CD14-positive monocyte (primary cell): Measurements from ENCODE around the gene HIGD2B. TPM values are rescaled to one million over a fixed set of nuclear protein-coding genes. Genes with fewer than 3 reads are reported as not detected.
"Not testable (repeated sequence)": the region's sequence is repeated elsewhere in the genome, so short reads cannot be mapped to it uniquely, and the experiment has no call there.

ENCODE experiments used
- DNase-seq, 3 donors: peaks; one replicate each; pipeline ENCODE4 v3.0.0-alpha.2; 2011 to 2022
- H2AFZ ChIP-seq: 2 replicates; pipeline ENCODE4 v1.6.0; 2012; ENCODE audit warnings: mild to moderate bottlenecking, low read depth, low read length, inconsistent platforms; ENCODE audit not compliant: insufficient read depth, poor library complexity, severe bottlenecking
- H3K27ac ChIP-seq, 2 donors: 1 replicate in 1 of 2; 2 replicates in 1 of 2; pipeline ENCODE4 v1.5.1; 2012 to 2013; ENCODE audit warnings: low read length in 2 of 2, control low read depth in 1 of 2, inconsistent platforms in 1 of 2, low read depth in 1 of 2, mild to moderate bottlenecking in 1 of 2
- H3K27me3 ChIP-seq, 2 donors: one replicate each; pipeline versions ENCODE4 v1.6.0 to v1.6.1; 2011 to 2013; ENCODE audit warnings: low read length in 2 of 2; ENCODE audit not compliant: control insufficient read depth in 2 of 2, insufficient read depth in 2 of 2
- H3K36me3 ChIP-seq, 2 donors: replicated peaks in 1 of 2; 1 replicate in 1 of 2; 2 replicates in 1 of 2; pipeline versions ENCODE4 v1.5.1 to v1.6.1; 2012 to 2013; ENCODE audit warnings: low read length in 2 of 2, control low read depth in 1 of 2, inconsistent platforms in 1 of 2, mild to moderate bottlenecking in 1 of 2; ENCODE audit not compliant: insufficient read depth in 2 of 2, control insufficient read depth in 1 of 2
- H3K4me1 ChIP-seq, 2 donors: 1 replicate in 1 of 2; 2 replicates in 1 of 2; pipeline versions ENCODE4 v1.5.1 to v1.6.1; 2012 to 2013; ENCODE audit warnings: low read length in 2 of 2, control low read depth in 1 of 2, inconsistent platforms in 1 of 2, mild to moderate bottlenecking in 1 of 2, moderate library complexity in 1 of 2; ENCODE audit not compliant: insufficient read depth in 2 of 2, control insufficient read depth in 1 of 2
- H3K4me2 ChIP-seq: replicated peaks from 2 replicates; pipeline ENCODE3; 2012; ENCODE audit warnings: low read length, moderate library complexity, mild to moderate bottlenecking; ENCODE audit not compliant: poor library complexity, severe bottlenecking; ENCODE audit errors: extremely low read depth
- H3K4me3 ChIP-seq, 3 experiments: fragments of 200-600 bp in 1 of 3; sonication (generic) in 1 of 3; replicated peaks in 1 of 3; 1 replicate in 2 of 3; 2 replicates in 1 of 3; pipeline ENCODE4 v1.5.1; 2011 to 2013; ENCODE audit warnings: low read length in 3 of 3, mild to moderate bottlenecking in 3 of 3, control low read depth in 2 of 3, low read depth in 2 of 3, inconsistent platforms in 1 of 3, moderate library complexity in 1 of 3
- H3K79me2 ChIP-seq: 2 replicates; pipeline ENCODE4 v1.6.0; 2012; ENCODE audit warnings: mild to moderate bottlenecking, control low read depth, inconsistent platforms, low read length, moderate library complexity; ENCODE audit not compliant: insufficient read depth
- H3K9ac ChIP-seq: 2 replicates; pipeline ENCODE4 v1.6.0; 2017; ENCODE audit warnings: low read length, mild to moderate bottlenecking; ENCODE audit not compliant: insufficient read depth, poor library complexity, severe bottlenecking
- H3K9me3 ChIP-seq, 2 donors: replicated peaks in 1 of 2; 1 replicate in 1 of 2; 2 replicates in 1 of 2; pipeline versions ENCODE4 v1.5.1 to v1.6.1; 2012 to 2013; ENCODE audit warnings: low read length in 2 of 2, control low read depth in 1 of 2; ENCODE audit not compliant: control insufficient read depth in 1 of 2, insufficient read depth in 1 of 2
- H4K20me1 ChIP-seq: 2 replicates; pipeline ENCODE4 v1.6.0; 2012; ENCODE audit warnings: mild to moderate bottlenecking, low read length, control low read depth, moderate library complexity; ENCODE audit not compliant: insufficient read depth
- H3K27ac Mint-ChIP-seq, 7 donors: one replicate each; pipeline ENCODE4 v1.8.0; 2020; ENCODE audit warnings: mild to moderate bottlenecking in 7 of 7, mixed read lengths in 7 of 7, moderate library complexity in 6 of 7, inconsistent platforms in 2 of 7
- H3K27me3 Mint-ChIP-seq, 3 donors: one replicate each; pipeline ENCODE4 v1.8.0; 2021 to 2022; ENCODE audit warnings: low read depth in 3 of 3, mild to moderate bottlenecking in 3 of 3, mixed read lengths in 3 of 3, moderate library complexity in 3 of 3, inconsistent platforms in 1 of 3
- H3K36me3 Mint-ChIP-seq, 2 donors: one replicate each; pipeline ENCODE4 v1.8.0; 2020; ENCODE audit warnings: mixed read lengths in 2 of 2, inconsistent platforms in 1 of 2, mild to moderate bottlenecking in 1 of 2
- H3K4me1 Mint-ChIP-seq: one replicate; pipeline ENCODE4 v1.8.0; 2020; ENCODE audit warnings: mild to moderate bottlenecking, mixed read lengths
- H3K4me3 Mint-ChIP-seq, 2 donors: one replicate each; pipeline ENCODE4 v1.8.0; 2020; ENCODE audit warnings: mild to moderate bottlenecking in 2 of 2, mixed read lengths in 2 of 2, moderate library complexity in 1 of 2
- H3K9me3 Mint-ChIP-seq, 7 donors: one replicate each; pipeline ENCODE4 v1.8.0; 2020 to 2022; ENCODE audit warnings: mixed read lengths in 7 of 7, mild to moderate bottlenecking in 6 of 7, moderate library complexity in 6 of 7, inconsistent platforms in 2 of 7
- CTCF ChIP-seq: fragments of 200-600 bp; IDR thresholded peaks from one replicate; pipeline ENCODE4 v1.8.0; 2022; ENCODE audit warnings: antibody characterized with exemption, mild to moderate bottlenecking
- WGBS: methylation state at CpG from one replicate; pipeline ENCODE4 v1.1.5; 2013; ENCODE audit warnings: missing lambda C conversion rate; ENCODE audit not compliant: insufficient coverage; 5-methylcytosine and 5-hydroxymethylcytosine counted together
- intact Hi-C, 2 donors: fragments of 100-400 bp; cut with micrococcal nuclease; formaldehyde crosslinking; loops; one replicate each; pipeline versions ENCODE4 v1.15.0 to v1.15.1; 2023
- polyA plus RNA-seq, 3 donors: library from polyadenylated mRNA; depleted of rRNA in 1 of 3; unstranded in 2 of 3; stranded (reverse) in 1 of 3; fragments of 300-500 nt in 2 of 3; fragments of >200 nt in 1 of 3; fragmentation: Illumina TruSeq in 2 of 3; gene quantifications; 1 replicate in 2 of 3; 2 replicates in 1 of 3; pipeline ENCODE4 v1.2.3, GENCODE V29; 2012 to 2021

The HIGD2B gene
- polyA plus RNA-seq, 3 donors = not detected

- no peaks in the 10 kb centered on the region for H3K79me2 ChIP-seq
- Mint-ChIP-seq H3K27ac (peak overlapping the region in 1 of 7 donors; percentile 11), H3K4me1 (no peaks in the 10 kb centered on the region), H3K4me3 (no peak overlapping the region), H3K9me3 (peaks cover 0 to 1% (median 0%) of the 10 kb centered on the region in 7 donors), H3K36me3 (peaks cover 3 to 9% of the 10 kb centered on the region in 2 donors), H3K27me3 (peaks cover 0 to 2% (median 0%) of the 10 kb centered on the region in 3 donors)
- no peak overlapping the region for H3K4me3 ChIP-seq
- intact Hi-C loops = loop anchor here in 1 of 2 donors (10.0 kb wide), 1 partner anchor 358 kb away; no protein-coding TSS in a partner anchor
- no peak overlapping the region for H3K9ac ChIP-seq
- no peak overlapping the region for H3K27ac ChIP-seq
- no peak for TF ChIP-seq CTCF
- H3K36me3 ChIP-seq = no peaks in the 10 kb centered on the region
- H3K4me1 ChIP-seq = no peaks in the 10 kb centered on the region
- H3K4me2 ChIP-seq = no peak overlapping the region
- H3K27me3 ChIP-seq = no peaks in the 10 kb centered on the region
- no peaks in the 10 kb centered on the region for H3K9me3 ChIP-seq
- no peak overlapping the region for H2AFZ ChIP-seq
- DNase-seq = no peak
- H4K20me1 ChIP-seq = no peaks in the 10 kb centered on the region
Measured at GRCh38 chr15:72727154-72727553, 41.2 kb upstream of the HIGD2B start.

GRCh38 chr15:72725851-72726250, 39.9 kb upstream of the HIGD2B start:
- intact Hi-C loops = loop anchor here in 1 of 2 donors (10.0 kb wide), 1 partner anchor 359 kb away; no protein-coding TSS in a partner anchor
- not testable (repeated sequence) for H2AFZ ChIP-seq, H4K20me1 ChIP-seq, DNase-seq, H3K9me3 ChIP-seq, H3K36me3 Mint-ChIP-seq, H3K27me3 Mint-ChIP-seq, H3K4me3 Mint-ChIP-seq, H3K4me3 ChIP-seq, H3K79me2 ChIP-seq, H3K4me1 Mint-ChIP-seq, H3K9ac ChIP-seq, H3K36me3 ChIP-seq, H3K9me3 Mint-ChIP-seq, H3K27me3 ChIP-seq, H3K4me2 ChIP-seq, H3K27ac ChIP-seq, H3K4me1 ChIP-seq
- 94% methylated on average over 5 of the region's 6 CpGs for WGBS
- H3K27ac Mint-ChIP-seq = peak overlapping the region in 1 of 7 donors; percentile 56
